ENCODE results near the gene FBP1.

FBP1 gene

DNA sequence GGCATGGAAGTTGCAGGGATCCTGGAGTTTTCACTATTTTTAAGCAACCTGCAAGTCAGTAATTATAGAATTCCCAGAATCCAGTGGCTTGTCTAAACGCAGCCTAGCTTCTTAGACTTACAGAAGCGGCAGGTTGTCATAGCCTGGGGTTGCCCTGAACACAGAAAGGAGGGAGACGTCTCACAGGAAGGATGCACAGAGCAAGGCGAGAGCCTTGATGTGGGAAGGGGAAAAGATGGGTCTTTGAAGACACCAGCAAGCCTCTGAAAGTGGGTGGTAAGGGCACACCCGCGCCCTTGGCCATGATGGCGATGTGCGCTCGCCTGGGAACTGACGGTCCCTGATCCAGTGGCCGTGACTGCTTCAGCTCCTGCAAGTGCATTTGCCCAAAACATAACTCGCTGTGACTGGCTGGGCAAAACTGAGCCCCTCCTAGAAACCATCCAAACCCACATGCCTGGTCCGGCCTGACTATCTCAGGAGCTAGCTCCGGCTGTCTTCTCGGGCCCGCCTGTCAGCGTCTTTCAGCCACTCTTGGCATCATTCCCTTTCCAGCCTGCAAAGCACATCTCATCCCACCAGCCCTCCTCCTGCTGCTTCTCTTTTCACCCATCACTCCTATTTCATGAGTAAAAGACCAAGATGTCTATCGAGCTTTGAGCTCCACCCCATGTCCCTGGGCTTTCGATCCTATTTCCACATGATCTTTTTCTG, 17.1 kb downstream of the FBP1 start:
- TF ChIP-seq POLR2AphosphoS5 (IDR thresholded peaks at IDR 0.05; ENCODE audit: low read depth, low read length) (no peak), FOXP2 (optimal IDR thresholded peaks at IDR 0.05; ENCODE audit: borderline replicate concordance, extremely low read depth, extremely low read length, insufficient read depth) (no peak), TAF1 (IDR thresholded peaks at IDR 0.05; ENCODE audit: borderline replicate concordance, insufficient read depth, low read length) (no peak), SIN3A (IDR thresholded peaks at IDR 0.05; ENCODE audit: borderline replicate concordance, insufficient read depth, low read length) (no peak)
- TF ChIP-seq, protein P1, sequence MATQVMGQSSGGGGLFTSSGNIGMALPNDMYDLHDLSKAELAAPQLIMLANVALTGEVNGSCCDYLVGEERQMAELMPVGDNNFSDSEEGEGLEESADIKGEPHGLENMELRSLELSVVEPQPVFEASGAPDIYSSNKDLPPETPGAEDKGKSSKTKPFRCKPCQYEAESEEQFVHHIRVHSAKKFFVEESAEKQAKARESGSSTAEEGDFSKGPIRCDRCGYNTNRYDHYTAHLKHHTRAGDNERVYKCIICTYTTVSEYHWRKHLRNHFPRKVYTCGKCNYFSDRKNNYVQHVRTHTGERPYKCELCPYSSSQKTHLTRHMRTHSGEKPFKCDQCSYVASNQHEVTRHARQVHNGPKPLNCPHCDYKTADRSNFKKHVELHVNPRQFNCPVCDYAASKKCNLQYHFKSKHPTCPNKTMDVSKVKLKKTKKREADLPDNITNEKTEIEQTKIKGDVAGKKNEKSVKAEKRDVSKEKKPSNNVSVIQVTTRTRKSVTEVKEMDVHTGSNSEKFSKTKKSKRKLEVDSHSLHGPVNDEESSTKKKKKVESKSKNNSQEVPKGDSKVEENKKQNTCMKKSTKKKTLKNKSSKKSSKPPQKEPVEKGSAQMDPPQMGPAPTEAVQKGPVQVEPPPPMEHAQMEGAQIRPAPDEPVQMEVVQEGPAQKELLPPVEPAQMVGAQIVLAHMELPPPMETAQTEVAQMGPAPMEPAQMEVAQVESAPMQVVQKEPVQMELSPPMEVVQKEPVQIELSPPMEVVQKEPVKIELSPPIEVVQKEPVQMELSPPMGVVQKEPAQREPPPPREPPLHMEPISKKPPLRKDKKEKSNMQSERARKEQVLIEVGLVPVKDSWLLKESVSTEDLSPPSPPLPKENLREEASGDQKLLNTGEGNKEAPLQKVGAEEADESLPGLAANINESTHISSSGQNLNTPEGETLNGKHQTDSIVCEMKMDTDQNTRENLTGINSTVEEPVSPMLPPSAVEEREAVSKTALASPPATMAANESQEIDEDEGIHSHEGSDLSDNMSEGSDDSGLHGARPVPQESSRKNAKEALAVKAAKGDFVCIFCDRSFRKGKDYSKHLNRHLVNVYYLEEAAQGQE (IDR thresholded peaks at IDR 0.05; ENCODE audit: insufficient read depth in 1 of 2, low read depth in 2 of 2, low read length in 2 of 2): no peak

DNA sequence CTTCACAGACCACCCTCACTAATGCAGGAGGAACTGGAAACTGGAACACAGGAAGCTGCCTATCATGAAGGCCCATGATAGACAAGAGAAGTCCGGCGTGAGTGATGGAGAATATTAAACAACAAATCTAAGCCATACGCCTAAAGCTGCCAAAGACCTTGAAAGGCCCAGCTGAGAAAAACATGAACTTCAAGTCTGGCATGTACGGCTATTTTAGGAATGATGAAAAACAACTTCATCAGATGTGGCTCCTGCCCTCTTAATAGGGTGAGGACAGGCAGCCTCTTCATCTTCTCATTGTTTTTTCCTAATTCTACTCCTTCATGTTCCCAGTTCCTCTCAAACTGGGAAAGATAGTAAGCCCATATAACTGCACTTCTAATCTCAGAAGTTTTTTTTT, 20.3 kb downstream of the FBP1 start:
- TF ChIP-seq SIN3A (IDR thresholded peaks at IDR 0.05; ENCODE audit: borderline replicate concordance, insufficient read depth, low read length): no peak
- TF ChIP-seq, protein P1 (IDR thresholded peaks at IDR 0.05; ENCODE audit: insufficient read depth in 1 of 2, low read depth in 2 of 2, low read length in 2 of 2): no peak
- no peak for TF ChIP-seq TAF1 (IDR thresholded peaks at IDR 0.05; ENCODE audit: borderline replicate concordance, insufficient read depth, low read length)
- TF ChIP-seq POLR2AphosphoS5 (IDR thresholded peaks at IDR 0.05; ENCODE audit: low read depth, low read length): no peak
- TF ChIP-seq FOXP2 (optimal IDR thresholded peaks at IDR 0.05; ENCODE audit: borderline replicate concordance, extremely low read depth, extremely low read length, insufficient read depth): no peak

DNA sequence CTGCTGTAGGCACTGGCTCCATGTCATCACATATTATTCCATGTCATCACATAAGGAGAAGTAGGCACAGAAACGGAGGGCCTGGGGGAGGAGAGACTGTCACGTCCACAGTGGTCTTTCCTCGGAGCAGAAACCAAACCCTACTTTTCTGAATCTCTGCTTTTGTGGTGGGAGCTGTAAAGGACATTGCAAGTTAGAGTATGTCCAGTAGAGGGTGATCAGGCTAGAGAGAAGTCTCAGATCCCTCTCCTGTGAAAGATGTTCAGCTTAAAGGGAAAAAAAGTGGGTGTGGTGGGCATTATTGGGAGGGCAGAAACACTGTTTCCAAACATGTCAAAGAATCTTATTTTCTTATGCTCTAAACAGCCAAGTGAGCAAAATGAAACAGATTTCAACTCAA, 26.3 kb downstream of the FBP1 start:
- TF ChIP-seq FOXP2 (optimal IDR thresholded peaks at IDR 0.05; ENCODE audit: borderline replicate concordance, extremely low read depth, extremely low read length, insufficient read depth) (no peak), POLR2AphosphoS5 (IDR thresholded peaks at IDR 0.05; ENCODE audit: low read depth, low read length) (no peak), TAF1 (IDR thresholded peaks at IDR 0.05; ENCODE audit: borderline replicate concordance, insufficient read depth, low read length) (no peak), SIN3A (IDR thresholded peaks at IDR 0.05; ENCODE audit: borderline replicate concordance, insufficient read depth, low read length) (no peak)
- TF ChIP-seq, protein P1 (IDR thresholded peaks at IDR 0.05; ENCODE audit: insufficient read depth in 1 of 2, low read depth in 2 of 2, low read length in 2 of 2): no peak

DNA sequence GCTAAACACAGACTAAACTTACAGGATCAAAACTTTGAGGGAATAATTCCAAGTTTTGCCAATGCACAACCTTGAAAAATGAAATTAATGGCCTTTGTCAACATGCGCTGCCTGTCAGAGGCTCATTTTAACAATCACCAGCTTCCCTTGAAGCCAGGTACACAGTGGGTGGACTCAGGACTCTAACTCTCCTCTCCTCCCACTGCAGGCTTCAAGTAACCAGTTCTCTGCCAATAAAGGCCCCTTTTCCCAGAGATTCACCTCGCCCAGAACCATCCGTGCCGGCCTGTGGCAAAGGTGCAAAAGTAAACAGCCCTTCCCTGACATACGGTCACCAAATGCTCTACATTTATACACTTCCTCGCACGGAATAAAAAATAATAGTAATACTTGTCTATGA, 27.2 kb downstream of the FBP1 start:
- TF ChIP-seq SIN3A (IDR thresholded peaks at IDR 0.05; ENCODE audit: borderline replicate concordance, insufficient read depth, low read length): no peak
- no peak for TF ChIP-seq FOXP2 (optimal IDR thresholded peaks at IDR 0.05; ENCODE audit: borderline replicate concordance, extremely low read depth, extremely low read length, insufficient read depth)
- no peak for TF ChIP-seq POLR2AphosphoS5 (IDR thresholded peaks at IDR 0.05; ENCODE audit: low read depth, low read length)
- TF ChIP-seq, protein P1 (IDR thresholded peaks at IDR 0.05; ENCODE audit: insufficient read depth in 1 of 2, low read depth in 2 of 2, low read length in 2 of 2): no peak
- no peak for TF ChIP-seq TAF1 (IDR thresholded peaks at IDR 0.05; ENCODE audit: borderline replicate concordance, insufficient read depth, low read length)
